Skeletal muscle tissue (tissue), 4 donors: ENCODE data around the gene MPZL2. TPM values are rescaled to one million over a fixed set of nuclear protein-coding genes. Genes with fewer than 3 reads are reported as not detected.
A peak's percentile ranks its signal among the peaks of the same experiment; 100 is the strongest.

Source experiments
- H3K27ac ChIP-seq: one replicate; pipeline ENCODE4 v1.7.0; 2013; ENCODE audit warnings: mild to moderate bottlenecking, low read depth, low read length, inconsistent platforms
- H3K27me3 ChIP-seq, 3 donors: one replicate each; pipeline ENCODE4 v1.7.0; 2013; ENCODE audit warnings: low read length in 3 of 3; ENCODE audit not compliant: control insufficient read depth in 3 of 3, insufficient read depth in 3 of 3
- H3K36me3 ChIP-seq, 3 donors: one replicate each; pipeline ENCODE4 v1.7.0; 2013; ENCODE audit warnings: low read length in 3 of 3; ENCODE audit not compliant: control insufficient read depth in 3 of 3, insufficient read depth in 3 of 3
- H3K4me1 ChIP-seq, 3 donors: one replicate each; pipeline ENCODE4 v1.7.0; 2013; ENCODE audit warnings: low read length in 3 of 3, mild to moderate bottlenecking in 3 of 3; ENCODE audit not compliant: control insufficient read depth in 3 of 3, insufficient read depth in 3 of 3
- H3K4me3 ChIP-seq, 3 donors: one replicate each; pipeline ENCODE4 v1.7.0; 2013; ENCODE audit warnings: low read length in 3 of 3
- H3K9ac ChIP-seq, 3 donors: one replicate each; pipeline ENCODE4 v1.7.0; 2013; ENCODE audit warnings: low read length in 3 of 3, mild to moderate bottlenecking in 3 of 3, moderate library complexity in 2 of 3, low read depth in 1 of 3
- H3K9me3 ChIP-seq, 3 donors: one replicate each; pipeline ENCODE4 v1.7.0; 2013; ENCODE audit warnings: low read length in 3 of 3; ENCODE audit not compliant: control insufficient read depth in 3 of 3
- total RNA-seq: library from RNA; depleted of rRNA; stranded (reverse); fragments of >200 nt; gene quantifications from one replicate; pipeline ENCODE4 v1.2.3, GENCODE V29; 2014
- donor health status: Osteomylitis.

MPZL2 gene
- total RNA-seq, 1 donor from 2014 or later: 1.0 TPM

DNA sequence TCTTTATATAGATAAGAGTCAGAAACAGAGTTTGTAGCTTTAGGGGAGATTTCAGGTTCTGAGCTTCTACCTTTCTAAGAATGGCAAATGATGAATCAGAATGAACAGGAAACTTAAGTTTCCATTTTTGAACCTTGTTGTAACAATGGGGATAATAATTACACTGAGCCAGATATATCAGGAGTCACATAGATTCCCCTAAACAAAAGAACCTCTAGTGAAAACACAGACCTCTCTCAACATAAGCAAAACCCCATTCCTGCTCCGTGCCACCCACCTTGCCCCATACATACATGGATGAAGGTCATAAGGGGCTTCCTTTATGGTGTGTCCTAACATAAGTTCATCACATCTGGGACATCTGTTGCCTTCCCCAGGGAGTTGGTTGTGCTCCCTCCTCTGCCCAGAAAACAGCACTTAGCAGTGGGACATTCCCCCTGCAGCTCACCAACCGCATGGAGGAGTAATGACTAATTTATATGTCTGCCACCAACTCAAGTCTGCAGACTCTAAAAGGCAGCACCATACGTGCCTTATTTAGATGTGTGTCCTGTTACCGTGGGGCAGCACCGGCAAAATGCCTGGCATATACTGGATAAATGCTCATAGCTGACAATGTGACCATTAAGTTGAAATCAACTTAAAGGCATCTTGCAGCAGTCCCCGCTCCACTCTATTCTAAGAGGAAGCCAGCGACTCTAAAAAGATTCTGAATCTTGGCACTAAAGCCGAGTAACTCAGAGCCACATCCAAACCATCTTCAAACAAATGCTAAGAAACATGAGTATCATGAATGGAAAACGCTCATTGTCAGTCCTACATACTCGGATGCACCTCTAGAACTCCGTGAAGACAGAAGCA, 47.2 kb downstream of the MPZL2 start:
- no peaks in the 10 kb centered on the region for H3K4me1 ChIP-seq
- no peak overlapping the region for H3K27ac ChIP-seq
- H3K9ac ChIP-seq: no peak overlapping the region
- H3K9me3 ChIP-seq: no peaks in the 10 kb centered on the region
- H3K27me3 ChIP-seq: peaks cover 3 to 10% (median 9%) of the 10 kb centered on the region in 3 donors
- H3K4me3 ChIP-seq: no peak overlapping the region
- H3K36me3 ChIP-seq: no peaks in the 10 kb centered on the region

DNA sequence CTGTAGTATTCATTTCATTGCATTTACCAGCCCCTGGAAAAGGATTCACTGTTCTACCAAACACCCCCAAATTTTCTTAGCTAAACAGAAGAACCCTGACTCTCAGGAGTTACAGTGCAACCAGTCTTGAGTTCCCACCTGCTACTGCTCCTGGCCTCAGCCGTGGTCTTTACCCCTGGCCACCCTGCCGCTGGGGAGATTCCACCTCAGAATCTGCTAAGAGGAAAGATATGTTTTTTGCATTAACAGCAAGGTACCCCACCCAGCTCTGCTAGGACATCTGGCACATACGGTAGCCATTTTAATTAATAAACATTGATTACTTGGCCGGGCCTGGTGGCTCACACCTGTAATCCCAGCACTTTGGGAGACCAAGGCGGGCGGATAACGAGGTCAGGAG, 48.3 kb downstream of the MPZL2 start:
- Histone ChIP-seq H3K27me3 (peaks cover 0 to 10% (median 9%) of the 10 kb centered on the region in 3 donors), H3K4me1 (no peaks in the 10 kb centered on the region), H3K27ac (no peak overlapping the region)

DNA sequence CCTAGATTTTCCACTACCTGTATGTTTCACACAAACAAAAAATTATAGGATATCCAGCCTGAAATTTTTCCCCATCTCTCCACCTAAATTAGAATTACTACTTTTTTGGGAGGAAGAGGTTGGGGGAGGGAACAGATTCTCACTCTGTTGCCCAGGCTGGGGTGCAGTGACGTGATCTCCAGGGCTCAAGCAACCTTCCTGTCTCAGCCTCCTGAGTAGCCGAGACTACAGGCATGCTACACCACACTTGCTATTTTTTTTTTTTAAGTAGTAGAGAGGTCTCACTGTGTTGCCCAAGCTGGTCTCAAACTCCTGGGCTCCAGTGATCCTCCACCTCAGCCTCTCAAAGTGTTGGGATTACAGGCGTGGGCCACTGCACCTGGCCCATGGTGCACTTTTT, 48.8 kb downstream of the MPZL2 start:
- Histone ChIP-seq H3K36me3 (no peaks in the 10 kb centered on the region), H3K9me3 (no peaks in the 10 kb centered on the region), H3K27ac (no peak overlapping the region), H3K27me3 (peaks cover 0 to 12% (median 7%) of the 10 kb centered on the region in 3 donors), H3K4me3 (no peak overlapping the region), H3K9ac (no peak overlapping the region), H3K4me1 (no peaks in the 10 kb centered on the region)

More for the DNA sequence above, 48.3 kb downstream of the MPZL2 start:
- H3K36me3 ChIP-seq: no peaks in the 10 kb centered on the region
- H3K9me3 ChIP-seq: no peaks in the 10 kb centered on the region
- no peak overlapping the region for H3K4me3 ChIP-seq
- no peak overlapping the region for H3K9ac ChIP-seq

DNA sequence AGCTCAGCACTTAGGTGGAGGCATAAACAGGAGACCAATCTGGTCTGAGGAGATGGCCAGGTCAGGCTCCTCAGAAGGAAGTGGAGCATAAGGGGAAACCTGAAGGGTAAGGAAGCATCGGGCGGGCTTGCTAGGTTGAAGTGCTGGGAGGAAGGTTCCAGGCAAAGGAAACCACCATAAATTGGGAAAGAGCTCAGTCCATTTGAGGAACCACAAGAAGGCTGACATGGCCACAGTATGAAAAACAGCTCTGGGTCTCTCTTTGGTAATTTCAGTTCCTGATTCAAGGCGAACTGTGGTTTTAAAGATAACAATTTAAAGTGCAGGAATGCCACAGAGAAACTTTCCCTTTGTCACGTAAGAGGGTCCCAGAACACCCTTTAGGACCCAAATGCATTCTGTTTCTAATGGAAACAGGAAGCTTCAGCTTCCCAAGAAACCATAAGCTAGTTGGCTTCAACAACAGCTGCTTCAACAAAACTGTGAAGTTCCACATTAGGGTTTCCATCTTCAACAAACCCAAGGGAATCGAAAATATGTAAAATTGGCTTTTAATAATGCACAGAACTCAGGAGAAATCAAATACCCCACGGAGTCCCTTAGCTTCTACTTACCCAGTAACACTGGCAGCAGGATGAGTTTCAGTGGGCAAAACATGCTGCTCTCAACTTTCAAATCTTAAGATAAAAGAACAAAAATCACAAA, 49.7 kb downstream of the MPZL2 start:
- Histone ChIP-seq H3K9me3 (no peaks in the 10 kb centered on the region), H3K27ac (peak overlapping the region; percentile 36), H3K4me1 (no peaks in the 10 kb centered on the region), H3K27me3 (peaks cover 0 to 10% (median 7%) of the 10 kb centered on the region in 3 donors), H3K36me3 (no peaks in the 10 kb centered on the region), H3K4me3 (no peak overlapping the region), H3K9ac (no peak overlapping the region)

DNA sequence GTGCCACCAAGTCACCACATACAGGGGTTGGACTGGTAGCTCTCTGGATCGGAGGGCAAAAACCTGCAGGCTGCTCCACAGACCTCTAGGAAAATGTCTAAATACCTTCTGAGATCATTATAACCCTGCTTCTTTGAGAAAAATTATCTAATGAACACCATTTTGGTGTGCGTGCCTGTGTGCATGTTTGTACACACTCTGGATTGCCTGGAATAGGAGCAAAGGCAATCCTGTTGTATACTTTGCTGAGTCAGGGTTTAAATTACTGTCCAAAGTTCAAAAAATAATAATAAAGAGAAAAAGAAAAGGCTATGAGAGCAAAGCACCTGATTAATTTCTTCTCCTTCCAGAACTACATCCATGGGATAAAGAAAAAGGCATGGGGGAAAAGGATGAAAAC, 50.3 kb downstream of the MPZL2 start:
- no peak overlapping the region for H3K4me3 ChIP-seq
- H3K27me3 ChIP-seq: peaks cover 0 to 10% (median 7%) of the 10 kb centered on the region in 3 donors
- H3K4me1 ChIP-seq: no peaks in the 10 kb centered on the region
- no peaks in the 10 kb centered on the region for H3K36me3 ChIP-seq
- H3K27ac ChIP-seq: peak overlapping the region; percentile 36
- H3K9ac ChIP-seq: no peak overlapping the region
- no peaks in the 10 kb centered on the region for H3K9me3 ChIP-seq

DNA sequence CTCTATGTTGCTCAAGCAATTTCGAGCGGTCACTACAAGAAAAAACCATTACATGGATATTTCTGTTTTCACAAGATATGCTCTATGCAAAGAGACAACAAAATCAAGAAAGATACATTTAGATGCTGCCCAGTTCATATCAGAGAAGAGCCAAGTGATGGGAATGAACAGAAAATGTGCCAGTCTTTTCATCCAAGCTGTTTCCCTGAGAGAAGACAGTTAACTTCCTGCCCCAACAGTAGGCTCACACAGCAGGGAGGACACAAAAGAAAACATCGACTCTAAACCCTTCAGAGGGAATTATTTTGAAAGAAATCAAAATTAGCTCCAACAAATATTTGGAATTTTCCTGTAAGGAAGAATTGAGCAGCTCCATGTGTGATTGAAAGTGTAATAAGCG, 50.9 kb downstream of the MPZL2 start:
- no peaks in the 10 kb centered on the region for H3K36me3 ChIP-seq
- H3K4me1 ChIP-seq: no peaks in the 10 kb centered on the region
- H3K9me3 ChIP-seq: no peaks in the 10 kb centered on the region
- H3K4me3 ChIP-seq: no peak overlapping the region
- H3K9ac ChIP-seq: no peak overlapping the region
- peaks cover 0 to 11% (median 7%) of the 10 kb centered on the region in 3 donors for H3K27me3 ChIP-seq
- no peak overlapping the region for H3K27ac ChIP-seq

DNA sequence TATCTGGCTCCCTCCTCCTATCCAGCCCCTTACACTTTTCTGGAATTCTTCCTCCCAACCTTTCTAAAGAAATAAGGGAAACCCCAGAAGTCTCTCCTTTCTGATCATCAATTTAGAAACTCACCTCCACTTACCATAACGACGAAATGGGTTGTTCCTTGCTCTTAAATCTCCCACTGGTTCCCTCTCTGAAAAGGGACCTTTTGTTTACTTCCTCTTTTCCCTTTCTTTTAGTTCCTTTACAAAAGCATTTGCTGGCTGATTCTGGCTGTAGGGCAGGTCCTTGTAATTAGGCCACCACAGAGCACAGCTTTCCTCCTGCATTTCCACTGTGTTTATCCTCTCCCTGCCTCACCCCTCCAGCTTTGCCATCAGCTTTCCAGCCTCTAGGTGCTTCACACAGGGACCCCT, 51.3 kb downstream of the MPZL2 start:
- no peaks in the 10 kb centered on the region for H3K9me3 ChIP-seq
- no peak overlapping the region for H3K27ac ChIP-seq
- H3K4me1 ChIP-seq: no peaks in the 10 kb centered on the region
- H3K27me3 ChIP-seq: peaks cover 0 to 14% (median 10%) of the 10 kb centered on the region in 3 donors
- no peak overlapping the region for H3K4me3 ChIP-seq
- H3K9ac ChIP-seq: no peak overlapping the region
- no peaks in the 10 kb centered on the region for H3K36me3 ChIP-seq

DNA sequence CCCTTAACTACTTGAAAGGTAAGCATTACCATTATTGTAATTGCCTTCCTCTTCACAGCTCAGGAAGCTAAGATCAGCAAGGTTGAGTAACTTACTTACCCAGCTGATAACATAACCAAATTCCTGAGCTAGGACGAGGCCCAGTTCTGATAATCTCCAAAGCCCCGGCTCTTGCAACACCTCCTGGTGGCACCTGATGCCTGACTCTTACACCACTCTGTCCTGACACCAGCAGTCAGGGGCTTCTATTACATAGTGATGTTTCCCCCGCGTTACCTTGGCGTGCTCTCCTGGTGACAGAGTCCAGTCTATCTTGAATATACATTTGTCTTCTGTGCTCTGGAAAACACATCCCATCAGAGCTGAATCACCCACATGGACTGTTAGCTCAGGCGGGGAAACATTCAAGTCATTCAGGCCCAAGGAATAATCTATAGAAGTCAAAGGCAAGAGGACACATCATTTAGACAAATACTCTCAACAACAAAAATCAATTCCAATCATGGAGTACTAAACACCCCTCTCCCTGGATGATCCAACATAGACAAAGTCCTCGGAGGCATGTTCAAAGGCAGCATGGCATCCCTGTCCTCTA, 51.9 kb downstream of the MPZL2 start:
- Histone ChIP-seq H3K36me3 (no peaks in the 10 kb centered on the region), H3K4me1 (no peaks in the 10 kb centered on the region), H3K9ac (no peak overlapping the region), H3K27me3 (peaks cover 0 to 14% (median 12%) of the 10 kb centered on the region in 3 donors), H3K9me3 (no peaks in the 10 kb centered on the region), H3K27ac (no peak overlapping the region), H3K4me3 (no peak overlapping the region)

DNA sequence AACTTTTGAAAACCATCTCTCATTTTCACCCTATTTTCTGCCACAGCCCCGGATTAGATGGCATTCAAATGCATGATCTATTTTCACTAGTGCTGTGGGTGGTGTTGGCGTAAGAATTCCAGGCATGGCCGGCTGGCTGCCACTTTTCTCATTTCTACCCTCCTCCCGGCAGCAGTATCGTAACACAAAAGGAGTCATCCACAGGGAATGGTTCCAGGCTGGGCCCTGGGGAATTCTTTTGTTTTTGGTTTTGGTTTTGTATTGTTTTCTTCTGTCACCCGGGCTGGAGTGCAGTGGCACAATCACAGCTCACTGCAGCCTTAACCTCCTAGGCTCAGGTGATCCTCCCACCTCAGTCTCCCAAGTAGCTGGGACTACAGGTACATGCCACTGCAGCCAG, 53.1 kb downstream of the MPZL2 start:
- no peaks in the 10 kb centered on the region for H3K9me3 ChIP-seq
- H3K9ac ChIP-seq: no peak overlapping the region
- H3K4me1 ChIP-seq: no peaks in the 10 kb centered on the region
- H3K27ac ChIP-seq: no peak overlapping the region
- H3K36me3 ChIP-seq: no peaks in the 10 kb centered on the region
- no peak overlapping the region for H3K4me3 ChIP-seq
- peaks cover 0 to 12% (median 11%) of the 10 kb centered on the region in 3 donors for H3K27me3 ChIP-seq

DNA sequence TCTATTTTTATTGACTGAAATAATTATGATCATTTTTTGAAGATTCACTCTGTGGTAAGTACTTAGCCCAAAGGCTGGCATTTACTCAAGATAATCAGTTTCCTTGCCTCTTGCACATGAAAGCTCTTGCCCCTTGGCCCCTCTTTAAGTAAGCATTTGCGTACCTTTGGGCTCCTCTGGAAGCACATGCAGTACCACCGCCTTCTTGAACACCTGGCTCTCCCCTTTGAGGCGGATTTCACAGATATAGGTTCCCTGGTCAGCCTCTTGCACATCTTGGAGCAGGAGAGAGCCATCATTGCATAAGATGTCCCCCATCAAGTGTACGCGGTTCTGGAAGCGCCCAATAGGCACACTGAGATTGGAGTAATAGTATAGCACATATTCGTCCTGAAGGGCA, 53.8 kb downstream of the MPZL2 start:
- Histone ChIP-seq H3K4me1 (no peaks in the 10 kb centered on the region), H3K27me3 (peaks cover 0 to 11% (median 7%) of the 10 kb centered on the region in 3 donors)

More for the DNA sequence above, 53.8 kb downstream of the MPZL2 start:
- Histone ChIP-seq H3K36me3 (no peaks in the 10 kb centered on the region), H3K4me3 (no peak overlapping the region), H3K27ac (no peak overlapping the region), H3K9me3 (no peaks in the 10 kb centered on the region), H3K9ac (no peak overlapping the region)
